Epithelial cell of esophagus (primary cell): Measurements from ENCODE around the gene TEK.

Source experiments
- DNase-seq: peaks from one replicate; pipeline ENCODE4 v3.0.0; 2010; ENCODE audit warnings: low read depth
- H3K4me3 ChIP-seq: 2 replicates; pipeline ENCODE4 v1.5.1; 2011; ENCODE audit warnings: mild to moderate bottlenecking, low read length, control low read depth
- TF ChIP-seq, protein P1 (sequence below): IDR thresholded peaks from 2 replicates; pipeline ENCODE4 v1.5.1; 2011; ENCODE audit warnings: low read depth, mild to moderate bottlenecking, low read length, control low read depth, inconsistent platforms; ENCODE audit not compliant: insufficient read depth; ENCODE audit errors: missing control alignments

Gene TEK

DNA sequence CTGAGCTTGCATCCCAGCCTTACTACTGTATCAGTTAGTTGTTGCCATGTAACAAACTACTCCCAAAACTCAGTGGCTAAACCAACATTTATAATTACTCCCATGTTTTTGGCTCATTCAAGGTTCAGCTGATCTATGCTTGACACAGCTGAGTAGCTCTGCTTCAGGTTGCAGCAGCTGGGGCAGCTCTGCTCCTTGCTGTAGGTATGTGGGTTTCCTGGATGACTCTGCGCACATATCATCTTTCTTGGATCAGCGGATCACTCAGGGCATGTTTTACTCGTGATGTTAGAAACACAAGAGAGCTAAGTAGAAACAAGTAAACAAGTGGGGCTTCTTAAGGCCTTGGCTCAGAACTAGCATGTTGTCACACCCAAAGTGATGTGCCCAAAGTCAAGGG lies 15.1 kb downstream of the TEK start:
- H3K4me3 ChIP-seq, result no peak overlapping the region
- TF ChIP-seq, protein P1, sequence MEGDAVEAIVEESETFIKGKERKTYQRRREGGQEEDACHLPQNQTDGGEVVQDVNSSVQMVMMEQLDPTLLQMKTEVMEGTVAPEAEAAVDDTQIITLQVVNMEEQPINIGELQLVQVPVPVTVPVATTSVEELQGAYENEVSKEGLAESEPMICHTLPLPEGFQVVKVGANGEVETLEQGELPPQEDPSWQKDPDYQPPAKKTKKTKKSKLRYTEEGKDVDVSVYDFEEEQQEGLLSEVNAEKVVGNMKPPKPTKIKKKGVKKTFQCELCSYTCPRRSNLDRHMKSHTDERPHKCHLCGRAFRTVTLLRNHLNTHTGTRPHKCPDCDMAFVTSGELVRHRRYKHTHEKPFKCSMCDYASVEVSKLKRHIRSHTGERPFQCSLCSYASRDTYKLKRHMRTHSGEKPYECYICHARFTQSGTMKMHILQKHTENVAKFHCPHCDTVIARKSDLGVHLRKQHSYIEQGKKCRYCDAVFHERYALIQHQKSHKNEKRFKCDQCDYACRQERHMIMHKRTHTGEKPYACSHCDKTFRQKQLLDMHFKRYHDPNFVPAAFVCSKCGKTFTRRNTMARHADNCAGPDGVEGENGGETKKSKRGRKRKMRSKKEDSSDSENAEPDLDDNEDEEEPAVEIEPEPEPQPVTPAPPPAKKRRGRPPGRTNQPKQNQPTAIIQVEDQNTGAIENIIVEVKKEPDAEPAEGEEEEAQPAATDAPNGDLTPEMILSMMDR, result no peak
- peak; percentile 69 for DNase-seq

DNA sequence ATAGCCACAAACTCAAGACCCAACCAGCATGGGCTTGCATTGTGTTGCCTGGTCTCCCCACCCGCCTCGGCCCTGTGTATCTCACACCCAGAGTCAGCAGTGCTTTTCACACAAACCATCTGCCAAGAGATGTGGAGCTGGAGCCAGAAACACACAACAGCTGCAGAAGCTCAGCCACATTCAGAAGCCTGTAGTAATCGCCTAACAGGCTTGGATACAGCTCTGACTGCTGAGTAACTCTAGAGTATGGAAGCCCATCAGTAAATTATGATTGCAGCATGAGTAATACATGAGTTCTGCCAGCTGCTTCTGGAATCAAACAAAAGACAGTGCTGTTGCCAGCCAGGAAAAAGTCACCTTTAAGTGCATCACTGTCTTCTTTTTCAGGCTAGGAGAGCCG lies 16.0 kb downstream of the TEK start:
- no peak overlapping the region for H3K4me3 ChIP-seq
- TF ChIP-seq, protein P1, result no peak
- DNase-seq, result peak; percentile 96

DNA sequence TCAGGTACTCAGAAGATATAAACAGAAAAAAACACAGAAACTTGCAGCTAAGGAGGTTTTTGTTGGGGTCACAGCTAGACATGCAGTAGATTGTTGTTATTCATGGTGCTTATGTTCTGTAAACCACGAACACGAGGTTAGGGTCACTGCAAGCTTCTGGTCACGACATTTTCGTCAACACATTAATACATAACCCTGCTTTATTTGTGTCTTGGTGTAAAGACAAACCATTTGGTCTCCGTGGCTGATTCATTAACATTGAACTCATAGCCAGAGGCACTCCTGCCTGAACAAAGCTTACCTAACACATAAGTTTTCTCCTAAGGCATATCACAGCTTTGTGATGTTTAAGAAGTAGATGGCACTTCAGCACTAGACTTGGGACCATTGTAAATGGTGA lies 16.9 kb downstream of the TEK start:
- DNase-seq, result peak; percentile 86
- TF ChIP-seq, protein P1, result no peak
- H3K4me3 ChIP-seq, result no peak overlapping the region

DNA sequence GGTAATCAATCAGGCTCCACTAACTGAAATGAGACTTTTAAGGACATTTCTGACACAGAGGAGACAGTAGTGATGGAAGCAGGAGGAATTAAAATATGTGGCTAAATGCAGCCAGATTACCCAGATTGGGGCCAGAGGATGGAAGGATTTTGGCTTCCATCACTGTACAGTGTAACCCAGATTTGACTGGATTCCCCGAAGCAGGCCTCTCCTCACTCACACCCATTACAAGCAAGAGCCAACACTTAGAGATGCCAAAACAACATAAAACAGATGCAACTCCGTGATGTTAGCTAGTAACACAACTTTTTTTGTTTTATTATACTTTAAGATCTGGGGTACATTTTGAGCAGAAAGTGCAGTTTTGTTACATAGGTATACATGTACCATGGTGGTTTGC lies 17.6 kb downstream of the TEK start:
- no peak for DNase-seq
- no peak overlapping the region for H3K4me3 ChIP-seq
- TF ChIP-seq, protein P1, result no peak

DNA sequence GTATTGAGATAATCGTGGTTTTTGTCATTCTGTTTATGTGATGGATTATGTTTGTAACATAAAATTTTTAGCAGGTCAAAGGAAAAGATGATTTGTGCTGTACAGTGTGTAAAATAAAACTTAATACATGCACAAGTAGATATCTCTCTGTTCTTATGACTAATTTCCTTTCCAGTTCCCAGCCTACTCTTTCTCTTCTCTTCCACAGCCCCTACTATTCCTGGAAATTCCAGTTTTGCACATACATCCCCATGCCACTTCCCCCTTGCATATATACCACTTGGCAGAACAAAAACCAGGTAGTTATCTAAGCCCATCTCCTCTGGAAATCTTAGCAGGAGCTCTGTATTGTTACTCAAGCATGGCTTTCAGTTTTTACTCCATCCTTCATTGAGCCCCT lies 20.2 kb downstream of the TEK start:
- DNase-seq, result peak; percentile 41
- TF ChIP-seq, protein P1, result no peak
- no peak overlapping the region for H3K4me3 ChIP-seq

DNA sequence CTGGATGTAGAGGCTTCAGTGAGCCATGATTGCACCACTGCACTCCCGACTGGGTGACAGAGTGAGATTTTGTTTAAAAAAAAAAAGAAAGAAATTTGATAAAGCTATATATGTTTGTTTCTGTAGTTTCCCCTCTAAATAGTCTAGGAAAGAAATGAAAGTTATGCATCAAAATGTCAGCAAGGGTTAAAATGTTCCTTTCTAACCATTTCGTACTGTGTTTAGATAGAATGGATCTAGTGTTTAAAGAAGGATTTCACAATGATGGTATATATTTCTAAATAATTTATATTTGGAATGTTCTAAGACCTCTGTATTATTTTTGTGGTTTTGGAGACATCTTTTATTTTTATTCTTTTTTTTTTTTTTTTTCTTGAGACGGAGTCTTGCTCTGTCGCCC lies 22.7 kb downstream of the TEK start:
- TF ChIP-seq, protein P1, result no peak
- no peak overlapping the region for H3K4me3 ChIP-seq
- DNase-seq, result no peak

DNA sequence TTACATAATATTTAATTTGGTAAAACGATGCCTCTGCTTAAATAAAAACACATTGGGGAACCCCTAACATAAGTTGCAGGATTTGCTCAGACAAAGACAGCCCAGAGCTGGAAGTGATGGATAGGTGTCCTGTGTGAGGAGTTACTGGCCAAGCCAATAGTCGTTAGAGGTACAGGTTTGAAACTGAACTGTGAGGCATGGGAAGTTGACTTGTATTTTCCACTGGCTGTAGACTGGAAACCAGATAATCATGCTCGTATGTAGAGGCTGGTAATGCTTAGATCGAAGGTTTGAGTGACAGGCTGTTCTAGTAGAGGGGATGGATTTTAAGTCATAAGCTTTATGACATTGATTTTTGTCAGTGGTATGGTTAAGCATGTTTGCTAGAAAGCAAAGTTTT lies 24.8 kb downstream of the TEK start:
- H3K4me3 ChIP-seq, result no peak overlapping the region
- DNase-seq, result no peak
- TF ChIP-seq, protein P1, result no peak
